Upper lobe of left lung (tissue), 4 donors: ENCODE data around the gene SFR1.

Experiments
- POLR2A ChIP-seq, 4 donors: fragments of 450-650 bp; IDR thresholded peaks; one replicate each; pipeline ENCODE4 v1.5.1; 2016 to 2017; ENCODE audit warnings: antibody characterized with exemption in 4 of 4, mild to moderate bottlenecking in 2 of 4
- TF ChIP-seq, protein P1 (sequence below), 6 experiments: fragments of 450-650 bp in 4 of 6; fragments of 200-600 bp in 2 of 6; sonication (generic) in 2 of 6; IDR thresholded peaks; one replicate each; pipeline ENCODE4 v1.5.1; 2016 to 2019; ENCODE audit warnings: antibody characterized with exemption in 6 of 6

GRCh38 chr10:104119996-104120395 is 2.0 kb upstream of the SFR1 start:
- no peak for TF ChIP-seq POLR2A (IDR thresholded peaks at IDR 0.05)
- TF ChIP-seq, protein P1, sequence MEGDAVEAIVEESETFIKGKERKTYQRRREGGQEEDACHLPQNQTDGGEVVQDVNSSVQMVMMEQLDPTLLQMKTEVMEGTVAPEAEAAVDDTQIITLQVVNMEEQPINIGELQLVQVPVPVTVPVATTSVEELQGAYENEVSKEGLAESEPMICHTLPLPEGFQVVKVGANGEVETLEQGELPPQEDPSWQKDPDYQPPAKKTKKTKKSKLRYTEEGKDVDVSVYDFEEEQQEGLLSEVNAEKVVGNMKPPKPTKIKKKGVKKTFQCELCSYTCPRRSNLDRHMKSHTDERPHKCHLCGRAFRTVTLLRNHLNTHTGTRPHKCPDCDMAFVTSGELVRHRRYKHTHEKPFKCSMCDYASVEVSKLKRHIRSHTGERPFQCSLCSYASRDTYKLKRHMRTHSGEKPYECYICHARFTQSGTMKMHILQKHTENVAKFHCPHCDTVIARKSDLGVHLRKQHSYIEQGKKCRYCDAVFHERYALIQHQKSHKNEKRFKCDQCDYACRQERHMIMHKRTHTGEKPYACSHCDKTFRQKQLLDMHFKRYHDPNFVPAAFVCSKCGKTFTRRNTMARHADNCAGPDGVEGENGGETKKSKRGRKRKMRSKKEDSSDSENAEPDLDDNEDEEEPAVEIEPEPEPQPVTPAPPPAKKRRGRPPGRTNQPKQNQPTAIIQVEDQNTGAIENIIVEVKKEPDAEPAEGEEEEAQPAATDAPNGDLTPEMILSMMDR (IDR thresholded peaks at IDR 0.05), result no peak
